ENCODE data around the gene PCSK6. TPM values are rescaled to one million over a fixed set of nuclear protein-coding genes. Genes with fewer than 3 reads are reported as not detected.
A peak's percentile ranks its signal among the peaks of the same experiment; 100 is the strongest.

Gene PCSK6
- total RNA-seq, 1 donor from 2014 or later, result 16.6 TPM

GRCh38 chr15:101275018-101275417, 214.5 kb downstream of the PCSK6 start:
- intact Hi-C loops (cut with DNase I), result no loop called here
- Histone ChIP-seq H3K27ac (no peak overlapping the region), H3K9me3 (no peaks in the 10 kb centered on the region), H3K4me3 (no peak overlapping the region), H3K4me1 (peaks cover 20% of the 10 kb centered on the region), H3K27me3 (no peaks in the 10 kb centered on the region), H3K36me3 (peaks cover 69% of the 10 kb centered on the region)
- no peak for TF ChIP-seq CTCF (IDR thresholded peaks at IDR 0.05)
- DNase-seq (no peak), ATAC-seq (no peak)

- Histone ChIP-seq H3K27me3 (no peaks in the 10 kb centered on the region), H3K4me3 (no peak overlapping the region), H3K27ac (no peak overlapping the region), H3K9me3 (no peaks in the 10 kb centered on the region), H3K36me3 (peaks cover 67% of the 10 kb centered on the region), H3K4me1 (peaks cover 20% of the 10 kb centered on the region)
- intact Hi-C loops (cut with DNase I), result no loop called here
- TF ChIP-seq CTCF (IDR thresholded peaks at IDR 0.05), result no peak
- DNase-seq (no peak), ATAC-seq (no peak)
Measured at GRCh38 chr15:101273534-101273933, 216.0 kb downstream of the PCSK6 start.

GRCh38 chr15:101272584-101272983, 216.9 kb downstream of the PCSK6 start:
- H3K4me3 ChIP-seq, result no peak overlapping the region
- ATAC-seq (no peak), DNase-seq (no peak)
- intact Hi-C loops (cut with DNase I), result no loop called here
- no peaks in the 10 kb centered on the region for H3K27me3 ChIP-seq
- H3K4me1 ChIP-seq, result peaks cover 15% of the 10 kb centered on the region
- H3K9me3 ChIP-seq, result no peaks in the 10 kb centered on the region
- no peak for TF ChIP-seq CTCF (IDR thresholded peaks at IDR 0.05)
- no peak overlapping the region for H3K27ac ChIP-seq
- H3K36me3 ChIP-seq, result peaks cover 67% of the 10 kb centered on the region

- TF ChIP-seq CTCF (IDR thresholded peaks at IDR 0.05), result peak; percentile 28
- H3K4me3 ChIP-seq, result no peak overlapping the region
- no peaks in the 10 kb centered on the region for H3K27me3 ChIP-seq
- DNase-seq (no peak), ATAC-seq (peak; percentile 26)
- no peaks in the 10 kb centered on the region for H3K4me1 ChIP-seq
- H3K36me3 ChIP-seq, result peaks cover 53% of the 10 kb centered on the region
- H3K9me3 ChIP-seq, result no peaks in the 10 kb centered on the region
- intact Hi-C loops (cut with DNase I), result no loop called here
- no peak overlapping the region for H3K27ac ChIP-seq
Measured at GRCh38 chr15:101269479-101270223, 219.9 kb downstream of the PCSK6 start.

GRCh38 chr15:101267320-101268104, 222.0 kb downstream of the PCSK6 start:
- intact Hi-C loops (cut with DNase I), result no loop called here
- no peak for DNase-seq
- no peaks in the 10 kb centered on the region for H3K9me3 ChIP-seq
- H3K4me3 ChIP-seq, result no peak overlapping the region
- H3K27me3 ChIP-seq, result no peaks in the 10 kb centered on the region
- peak; percentile 45 for ATAC-seq
- H3K36me3 ChIP-seq, result peaks cover 32% of the 10 kb centered on the region
- no peaks in the 10 kb centered on the region for H3K4me1 ChIP-seq
- H3K27ac ChIP-seq, result peak overlapping the region; percentile 65
- TF ChIP-seq CTCF (IDR thresholded peaks at IDR 0.05), result no peak
